Gastroesophageal sphincter (tissue), 4 donors: ENCODE data around the gene KCTD12. TPM values are rescaled to one million over a fixed set of nuclear protein-coding genes. Genes with fewer than 3 reads are reported as not detected.

Experiments
- ATAC-seq: fragments of 150-250 bp; one replicate; pipeline ENCODE4 v1.9.1; 2016; ENCODE audit warnings: mild to moderate bottlenecking, moderate library complexity
- H3K27ac ChIP-seq, 4 donors: fragments of 200-600 bp; sonication (generic) in 3 of 4; 1 replicate in 3 of 4; 2 replicates in 1 of 4; pipeline ENCODE4 v1.5.1; 2016 to 2019
- H3K27me3 ChIP-seq: fragments of 200-600 bp; sonication (generic); one replicate; pipeline ENCODE4 v1.5.1; 2019
- H3K36me3 ChIP-seq, 2 donors: fragments of 200-600 bp; sonication (generic); one replicate each; pipeline ENCODE4 v1.5.1; 2019; ENCODE audit warnings: control low read depth in 1 of 2
- H3K4me1 ChIP-seq, 3 donors: fragments of 200-600 bp; sonication (generic); 1 replicate in 2 of 3; 2 replicates in 1 of 3; pipeline ENCODE4 v1.5.1; 2016 to 2019; ENCODE audit warnings: control low read depth in 2 of 3
- H3K4me3 ChIP-seq, 2 donors: fragments of 200-600 bp; sonication (generic); one replicate each; pipeline ENCODE4 v1.5.1; 2019; ENCODE audit warnings: mild to moderate bottlenecking in 1 of 2, moderate library complexity in 1 of 2
- H3K9me3 ChIP-seq, 3 donors: fragments of 200-600 bp; sonication (generic); one replicate each; pipeline ENCODE4 v1.5.1; 2017 to 2019; ENCODE audit warnings: control low read depth in 2 of 3
- CTCF ChIP-seq, 4 experiments: fragments of 200-600 bp in 2 of 4; fragments of 450-650 bp in 2 of 4; sonication (generic) in 1 of 4; IDR thresholded peaks; one replicate each; pipeline ENCODE4 v1.5.1; 2017 to 2019; ENCODE audit warnings: antibody characterized with exemption in 4 of 4, mild to moderate bottlenecking in 2 of 4, moderate library complexity in 2 of 4
- EP300 ChIP-seq: sonication (generic); formaldehyde crosslinking; IDR thresholded peaks from one replicate; pipeline ENCODE4 v1.6.1; 2017; ENCODE audit warnings: antibody characterized with exemption, mild to moderate bottlenecking
- POLR2A ChIP-seq, 2 donors: fragments of 450-650 bp; IDR thresholded peaks; one replicate each; pipeline ENCODE4 v1.6.1; 2017; ENCODE audit warnings: antibody characterized with exemption in 2 of 2, mild to moderate bottlenecking in 2 of 2, moderate library complexity in 1 of 2
- POLR2AphosphoS5 ChIP-seq: sonication (generic); formaldehyde crosslinking; IDR thresholded peaks from one replicate; pipeline ENCODE4 v1.6.1; 2017; ENCODE audit warnings: antibody characterized with exemption
- WGBS, 2 donors: methylation state at CpG; one replicate each; pipeline ENCODE4 v1.1.5; 2018; ENCODE audit warnings: low coverage in 1 of 2; 5-methylcytosine and 5-hydroxymethylcytosine counted together
- total RNA-seq, 4 donors: library from RNA; depleted of rRNA; stranded (reverse); fragments of >200 nt; gene quantifications; one replicate each; pipeline ENCODE4 v1.1.0, GENCODE V29; 2016

Gene KCTD12
- total RNA-seq, 4 donors from 2014 or later, result 88.9 to 192 (median 128) TPM

- ATAC-seq, result no peak
- no peak overlapping the region for H3K27ac ChIP-seq
- H3K36me3 ChIP-seq, result no peaks in the 10 kb centered on the region
- WGBS, 2 donors, result 58 to 78% methylated on average over 2 of the region's 2 CpGs
- no peaks in the 10 kb centered on the region for H3K27me3 ChIP-seq
- TF ChIP-seq CTCF (IDR thresholded peaks at IDR 0.05), result no peak
- TF ChIP-seq POLR2AphosphoS5, result no peak
- no peak for TF ChIP-seq EP300
- no peaks in the 10 kb centered on the region for H3K4me1 ChIP-seq
- no peak overlapping the region for H3K4me3 ChIP-seq
- H3K9me3 ChIP-seq, result peaks cover 0 to 9% (median 0%) of the 10 kb centered on the region in 3 donors
These were observed 8.4 kb upstream of the KCTD12 start for GRCh38 chr13:76894401-76895110.

GRCh38 chr13:76892488-76892887 lies 6.3 kb upstream of the KCTD12 start:
- Histone ChIP-seq H3K27me3 (no peaks in the 10 kb centered on the region), H3K27ac (no peak overlapping the region), H3K9me3 (no peaks in the 10 kb centered on the region), H3K4me1 (peaks cover 0 to 10% (median 0%) of the 10 kb centered on the region in 3 donors), H3K36me3 (no peaks in the 10 kb centered on the region), H3K4me3 (no peak overlapping the region)
- WGBS, 2 donors, result 71 to 73% methylated on average over 1 of the region's 1 CpG
- no peak for ATAC-seq
- TF ChIP-seq EP300 (no peak), POLR2AphosphoS5 (no peak), POLR2A (IDR thresholded peaks at IDR 0.05) (no peak), CTCF (IDR thresholded peaks at IDR 0.05) (no peak)

GRCh38 chr13:76890021-76890420 lies 3.8 kb upstream of the KCTD12 start:
- Histone ChIP-seq H3K9me3 (no peaks in the 10 kb centered on the region), H3K4me1 (peaks cover 0 to 16% (median 0%) of the 10 kb centered on the region in 3 donors), H3K4me3 (no peak overlapping the region), H3K27me3 (no peaks in the 10 kb centered on the region), H3K36me3 (no peaks in the 10 kb centered on the region), H3K27ac (no peak overlapping the region)
- TF ChIP-seq EP300, result no peak
- TF ChIP-seq POLR2AphosphoS5, result no peak
- TF ChIP-seq POLR2A (IDR thresholded peaks at IDR 0.05), result no peak
- TF ChIP-seq CTCF (IDR thresholded peaks at IDR 0.05), result no peak
- ATAC-seq, result no peak
- WGBS, 2 donors, result 75 to 83% methylated on average over 1 of the region's 1 CpG

GRCh38 chr13:76889254-76889653 lies 3.0 kb upstream of the KCTD12 start:
- 82 to 100% methylated on average over 1 of the region's 1 CpG for WGBS, 2 donors
- ATAC-seq, result no peak
- Histone ChIP-seq H3K4me3 (no peak overlapping the region), H3K36me3 (no peaks in the 10 kb centered on the region), H3K27ac (no peak overlapping the region), H3K4me1 (peaks cover 0 to 23% (median 0%) of the 10 kb centered on the region in 3 donors), H3K27me3 (no peaks in the 10 kb centered on the region), H3K9me3 (no peaks in the 10 kb centered on the region)
- no peak for TF ChIP-seq POLR2AphosphoS5
- TF ChIP-seq POLR2A (IDR thresholded peaks at IDR 0.05), result no peak
- TF ChIP-seq EP300, result no peak
- no peak for TF ChIP-seq CTCF (IDR thresholded peaks at IDR 0.05)

GRCh38 chr13:76888421-76888820 lies 2.2 kb upstream of the KCTD12 start:
- TF ChIP-seq POLR2AphosphoS5, result no peak
- TF ChIP-seq CTCF (IDR thresholded peaks at IDR 0.05), result no peak
- TF ChIP-seq POLR2A (IDR thresholded peaks at IDR 0.05), result no peak
- no peak for TF ChIP-seq EP300
- no peaks in the 10 kb centered on the region for H3K36me3 ChIP-seq
- WGBS, 2 donors, result 75 to 100% methylated on average over 1 of the region's 1 CpG
- no peak for ATAC-seq
- H3K4me1 ChIP-seq, result peaks cover 0 to 30% (median 0%) of the 10 kb centered on the region in 3 donors
- H3K9me3 ChIP-seq, result no peaks in the 10 kb centered on the region
- no peak overlapping the region for H3K4me3 ChIP-seq
- peak overlapping the region in 2 of 4 donors; percentile 20 to 95 for H3K27ac ChIP-seq
- H3K27me3 ChIP-seq, result no peaks in the 10 kb centered on the region
